ENCODE data around the gene CC2D1A. TPM values are rescaled to one million over a fixed set of nuclear protein-coding genes. Genes with fewer than 3 reads are reported as not detected.
"Not testable (repeated sequence)": the region's sequence is repeated elsewhere in the genome, so short reads cannot be mapped to it uniquely, and the experiment has no call there.

Gene CC2D1A
- total and polyA plus RNA-seq, 2 experiments from 2014 or later = 15.8 to 20.6 TPM

- no peaks in the 10 kb centered on the region for H3K36me3 ChIP-seq (ENCODE audit: low read depth)
- no peaks in the 10 kb centered on the region for H3K9me2 ChIP-seq (ENCODE audit: insufficient read depth)
- DNase-seq = no peak
- in situ Hi-C loops (cut with MboI) = no loop called here
- TF ChIP-seq EZH2 (IDR thresholded peaks at IDR 0.05; ENCODE audit: insufficient read depth, poor library complexity, severe bottlenecking) (no peak), EZH2phosphoT487 (IDR thresholded peaks at IDR 0.05; ENCODE audit: insufficient read depth, low read depth) (no peak)
- H3K4me2 ChIP-seq (ENCODE audit: unreplicated experiment) = no peak overlapping the region
- H3K4me1 ChIP-seq (ENCODE audit: insufficient read depth) = no peaks in the 10 kb centered on the region
- H2AFZ ChIP-seq = no peak overlapping the region
- no peaks in the 10 kb centered on the region for H3K27me3 ChIP-seq (replicated peaks; ENCODE audit: insufficient read depth)
- WGBS, 2 experiments (ENCODE audit: low coverage in 1 of 2, low lambda C conversion rate in 2 of 2, missing lambda C conversion rate in 2 of 2) = 92 to 95% methylated on average over 18 to 21 of the region's 22 CpGs
- H3F3A ChIP-seq (ENCODE audit: insufficient read depth) = peaks cover 5% of the 10 kb centered on the region; the same call in 1 of the 2 replicates
- H3K4me3 ChIP-seq = no peak overlapping the region
- no peak overlapping the region for H3K27ac ChIP-seq
- H4K20me1 ChIP-seq (ENCODE audit: insufficient read depth) = no peaks in the 10 kb centered on the region
- H3K79me2 ChIP-seq (ENCODE audit: insufficient read depth) = no peaks in the 10 kb centered on the region
- H3K9me3 ChIP-seq (ENCODE audit: low read depth) = no peaks in the 10 kb centered on the region
- H3K9ac ChIP-seq = no peak overlapping the region
These were observed 62.5 kb downstream of the CC2D1A start for GRCh38 chr19:13968383-13968935.

GRCh38 chr19:13968999-13969398, 63.0 kb downstream of the CC2D1A start:
- H3K36me3 ChIP-seq (ENCODE audit: low read depth) = no peaks in the 10 kb centered on the region
- no peaks in the 10 kb centered on the region for H3K9me2 ChIP-seq (ENCODE audit: insufficient read depth)
- no peaks in the 10 kb centered on the region for H3K4me1 ChIP-seq (ENCODE audit: insufficient read depth)
- no peaks in the 10 kb centered on the region for H3K9me3 ChIP-seq (ENCODE audit: low read depth)
- H3K9ac ChIP-seq = no peak overlapping the region
- no peaks in the 10 kb centered on the region for H4K20me1 ChIP-seq (ENCODE audit: insufficient read depth)
- no peak overlapping the region for H3K4me2 ChIP-seq (ENCODE audit: unreplicated experiment)
- TF ChIP-seq EZH2 (IDR thresholded peaks at IDR 0.05; ENCODE audit: insufficient read depth, poor library complexity, severe bottlenecking) (no peak), EZH2phosphoT487 (IDR thresholded peaks at IDR 0.05; ENCODE audit: insufficient read depth, low read depth) (no peak)
- H2AFZ ChIP-seq = no peak overlapping the region
- peaks cover 5% of the 10 kb centered on the region; the same call in 1 of the 2 replicates for H3F3A ChIP-seq (ENCODE audit: insufficient read depth)
- in situ Hi-C loops (cut with MboI) = no loop called here
- DNase-seq = no peak
- H3K4me3 ChIP-seq = no peak overlapping the region
- no peak overlapping the region for H3K27ac ChIP-seq
- no peaks in the 10 kb centered on the region for H3K27me3 ChIP-seq (replicated peaks; ENCODE audit: insufficient read depth)
- 97 to 98% methylated on average over 16 to 18 of the region's 18 CpGs for WGBS, 2 experiments (ENCODE audit: low coverage in 1 of 2, low lambda C conversion rate in 2 of 2, missing lambda C conversion rate in 2 of 2)
- H3K79me2 ChIP-seq (ENCODE audit: insufficient read depth) = no peaks in the 10 kb centered on the region

- WGBS, 2 experiments (ENCODE audit: low coverage in 1 of 2, low lambda C conversion rate in 2 of 2, missing lambda C conversion rate in 2 of 2) = 89 to 91% methylated on average over 11 to 18 of the region's 18 CpGs
- no peak overlapping the region for H3K27ac ChIP-seq
- H3K9ac ChIP-seq = no peak overlapping the region
- no peaks in the 10 kb centered on the region for H3K9me2 ChIP-seq (ENCODE audit: insufficient read depth)
- DNase-seq = no peak
- no peaks in the 10 kb centered on the region for H3K4me1 ChIP-seq (ENCODE audit: insufficient read depth)
- no peak overlapping the region for H2AFZ ChIP-seq
- H3K79me2 ChIP-seq (ENCODE audit: insufficient read depth) = no peaks in the 10 kb centered on the region
- no peaks in the 10 kb centered on the region for H4K20me1 ChIP-seq (ENCODE audit: insufficient read depth)
- no peaks in the 10 kb centered on the region for H3K9me3 ChIP-seq (ENCODE audit: low read depth)
- peaks cover 3% of the 10 kb centered on the region; the same call in 1 of the 2 replicates for H3F3A ChIP-seq (ENCODE audit: insufficient read depth)
- TF ChIP-seq EZH2phosphoT487 (IDR thresholded peaks at IDR 0.05; ENCODE audit: insufficient read depth, low read depth) = no peak
- no peak for TF ChIP-seq EZH2 (IDR thresholded peaks at IDR 0.05; ENCODE audit: insufficient read depth, poor library complexity, severe bottlenecking)
- no peak overlapping the region for H3K4me3 ChIP-seq
- no peaks in the 10 kb centered on the region for H3K27me3 ChIP-seq (replicated peaks; ENCODE audit: insufficient read depth)
- in situ Hi-C loops (cut with MboI) = no loop called here
- no peaks in the 10 kb centered on the region for H3K36me3 ChIP-seq (ENCODE audit: low read depth)
- no peak overlapping the region for H3K4me2 ChIP-seq (ENCODE audit: unreplicated experiment)
These were observed 63.9 kb downstream of the CC2D1A start for GRCh38 chr19:13969897-13970296.

- H3K9me3 ChIP-seq (ENCODE audit: low read depth); DNase-seq; H3F3A ChIP-seq (ENCODE audit: insufficient read depth); H3K27me3 ChIP-seq (replicated peaks; ENCODE audit: insufficient read depth); H3K27ac ChIP-seq; H3K79me2 ChIP-seq (ENCODE audit: insufficient read depth); H3K9me2 ChIP-seq (ENCODE audit: insufficient read depth); H2AFZ ChIP-seq; in situ Hi-C loops (cut with MboI); H3K4me3 ChIP-seq; H3K36me3 ChIP-seq (ENCODE audit: low read depth); H3K9ac ChIP-seq; H3K4me2 ChIP-seq (ENCODE audit: unreplicated experiment); H3K4me1 ChIP-seq (ENCODE audit: insufficient read depth); H4K20me1 ChIP-seq (ENCODE audit: insufficient read depth): not testable (repeated sequence)
- 91 to 92% methylated on average over 12 to 15 of the region's 15 CpGs for WGBS, 2 experiments (ENCODE audit: low coverage in 1 of 2, low lambda C conversion rate in 2 of 2, missing lambda C conversion rate in 2 of 2)
These were observed 65.9 kb downstream of the CC2D1A start for GRCh38 chr19:13971868-13972267.
